CD14-positive monocyte (primary cell): Measurements from ENCODE around the gene ATP4A. TPM values are rescaled to one million over a fixed set of nuclear protein-coding genes. Genes with fewer than 3 reads are reported as not detected.
"Not testable (repeated sequence)": the region's sequence is repeated elsewhere in the genome, so short reads cannot be mapped to it uniquely, and the experiment has no call there.

Source experiments
- DNase-seq, 3 donors: peaks; one replicate each; pipeline ENCODE4 v3.0.0-alpha.2; 2011 to 2022
- H2AFZ ChIP-seq: 2 replicates; pipeline ENCODE4 v1.6.0; 2012; ENCODE audit warnings: mild to moderate bottlenecking, low read depth, low read length, inconsistent platforms; ENCODE audit not compliant: insufficient read depth, poor library complexity, severe bottlenecking
- H3K27ac ChIP-seq, 2 donors: 1 replicate in 1 of 2; 2 replicates in 1 of 2; pipeline ENCODE4 v1.5.1; 2012 to 2013; ENCODE audit warnings: low read length in 2 of 2, control low read depth in 1 of 2, inconsistent platforms in 1 of 2, low read depth in 1 of 2, mild to moderate bottlenecking in 1 of 2
- H3K27me3 ChIP-seq, 2 donors: one replicate each; pipeline versions ENCODE4 v1.6.0 to v1.6.1; 2011 to 2013; ENCODE audit warnings: low read length in 2 of 2; ENCODE audit not compliant: control insufficient read depth in 2 of 2, insufficient read depth in 2 of 2
- H3K36me3 ChIP-seq, 2 donors: replicated peaks in 1 of 2; 1 replicate in 1 of 2; 2 replicates in 1 of 2; pipeline versions ENCODE4 v1.5.1 to v1.6.1; 2012 to 2013; ENCODE audit warnings: low read length in 2 of 2, control low read depth in 1 of 2, inconsistent platforms in 1 of 2, mild to moderate bottlenecking in 1 of 2; ENCODE audit not compliant: insufficient read depth in 2 of 2, control insufficient read depth in 1 of 2
- H3K4me1 ChIP-seq, 2 donors: 1 replicate in 1 of 2; 2 replicates in 1 of 2; pipeline versions ENCODE4 v1.5.1 to v1.6.1; 2012 to 2013; ENCODE audit warnings: low read length in 2 of 2, control low read depth in 1 of 2, inconsistent platforms in 1 of 2, mild to moderate bottlenecking in 1 of 2, moderate library complexity in 1 of 2; ENCODE audit not compliant: insufficient read depth in 2 of 2, control insufficient read depth in 1 of 2
- H3K4me2 ChIP-seq: replicated peaks from 2 replicates; pipeline ENCODE3; 2012; ENCODE audit warnings: low read length, moderate library complexity, mild to moderate bottlenecking; ENCODE audit not compliant: poor library complexity, severe bottlenecking; ENCODE audit errors: extremely low read depth
- H3K4me3 ChIP-seq, 3 experiments: fragments of 200-600 bp in 1 of 3; sonication (generic) in 1 of 3; replicated peaks in 1 of 3; 1 replicate in 2 of 3; 2 replicates in 1 of 3; pipeline ENCODE4 v1.5.1; 2011 to 2013; ENCODE audit warnings: low read length in 3 of 3, mild to moderate bottlenecking in 3 of 3, control low read depth in 2 of 3, low read depth in 2 of 3, inconsistent platforms in 1 of 3, moderate library complexity in 1 of 3
- H3K79me2 ChIP-seq: 2 replicates; pipeline ENCODE4 v1.6.0; 2012; ENCODE audit warnings: mild to moderate bottlenecking, control low read depth, inconsistent platforms, low read length, moderate library complexity; ENCODE audit not compliant: insufficient read depth
- H3K9ac ChIP-seq: 2 replicates; pipeline ENCODE4 v1.6.0; 2017; ENCODE audit warnings: low read length, mild to moderate bottlenecking; ENCODE audit not compliant: insufficient read depth, poor library complexity, severe bottlenecking
- H3K9me3 ChIP-seq, 2 donors: replicated peaks in 1 of 2; 1 replicate in 1 of 2; 2 replicates in 1 of 2; pipeline versions ENCODE4 v1.5.1 to v1.6.1; 2012 to 2013; ENCODE audit warnings: low read length in 2 of 2, control low read depth in 1 of 2; ENCODE audit not compliant: control insufficient read depth in 1 of 2, insufficient read depth in 1 of 2
- H4K20me1 ChIP-seq: 2 replicates; pipeline ENCODE4 v1.6.0; 2012; ENCODE audit warnings: mild to moderate bottlenecking, low read length, control low read depth, moderate library complexity; ENCODE audit not compliant: insufficient read depth
- H3K27ac Mint-ChIP-seq, 7 donors: one replicate each; pipeline ENCODE4 v1.8.0; 2020; ENCODE audit warnings: mild to moderate bottlenecking in 7 of 7, mixed read lengths in 7 of 7, moderate library complexity in 6 of 7, inconsistent platforms in 2 of 7
- H3K27me3 Mint-ChIP-seq, 3 donors: one replicate each; pipeline ENCODE4 v1.8.0; 2021 to 2022; ENCODE audit warnings: low read depth in 3 of 3, mild to moderate bottlenecking in 3 of 3, mixed read lengths in 3 of 3, moderate library complexity in 3 of 3, inconsistent platforms in 1 of 3
- H3K36me3 Mint-ChIP-seq, 2 donors: one replicate each; pipeline ENCODE4 v1.8.0; 2020; ENCODE audit warnings: mixed read lengths in 2 of 2, inconsistent platforms in 1 of 2, mild to moderate bottlenecking in 1 of 2
- H3K4me1 Mint-ChIP-seq: one replicate; pipeline ENCODE4 v1.8.0; 2020; ENCODE audit warnings: mild to moderate bottlenecking, mixed read lengths
- H3K4me3 Mint-ChIP-seq, 2 donors: one replicate each; pipeline ENCODE4 v1.8.0; 2020; ENCODE audit warnings: mild to moderate bottlenecking in 2 of 2, mixed read lengths in 2 of 2, moderate library complexity in 1 of 2
- H3K9me3 Mint-ChIP-seq, 7 donors: one replicate each; pipeline ENCODE4 v1.8.0; 2020 to 2022; ENCODE audit warnings: mixed read lengths in 7 of 7, mild to moderate bottlenecking in 6 of 7, moderate library complexity in 6 of 7, inconsistent platforms in 2 of 7
- CTCF ChIP-seq: fragments of 200-600 bp; IDR thresholded peaks from one replicate; pipeline ENCODE4 v1.8.0; 2022; ENCODE audit warnings: antibody characterized with exemption, mild to moderate bottlenecking
- WGBS: methylation state at CpG from one replicate; pipeline ENCODE4 v1.1.5; 2013; ENCODE audit warnings: missing lambda C conversion rate; ENCODE audit not compliant: insufficient coverage; 5-methylcytosine and 5-hydroxymethylcytosine counted together
- intact Hi-C, 2 donors: fragments of 100-400 bp; cut with micrococcal nuclease; formaldehyde crosslinking; loops; one replicate each; pipeline versions ENCODE4 v1.15.0 to v1.15.1; 2023
- polyA plus RNA-seq, 3 donors: library from polyadenylated mRNA; depleted of rRNA in 1 of 3; unstranded in 2 of 3; stranded (reverse) in 1 of 3; fragments of 300-500 nt in 2 of 3; fragments of >200 nt in 1 of 3; fragmentation: Illumina TruSeq in 2 of 3; gene quantifications; 1 replicate in 2 of 3; 2 replicates in 1 of 3; pipeline ENCODE4 v1.2.3, GENCODE V29; 2012 to 2021

Gene ATP4A
- polyA plus RNA-seq, 3 donors, result not detected

DNA sequence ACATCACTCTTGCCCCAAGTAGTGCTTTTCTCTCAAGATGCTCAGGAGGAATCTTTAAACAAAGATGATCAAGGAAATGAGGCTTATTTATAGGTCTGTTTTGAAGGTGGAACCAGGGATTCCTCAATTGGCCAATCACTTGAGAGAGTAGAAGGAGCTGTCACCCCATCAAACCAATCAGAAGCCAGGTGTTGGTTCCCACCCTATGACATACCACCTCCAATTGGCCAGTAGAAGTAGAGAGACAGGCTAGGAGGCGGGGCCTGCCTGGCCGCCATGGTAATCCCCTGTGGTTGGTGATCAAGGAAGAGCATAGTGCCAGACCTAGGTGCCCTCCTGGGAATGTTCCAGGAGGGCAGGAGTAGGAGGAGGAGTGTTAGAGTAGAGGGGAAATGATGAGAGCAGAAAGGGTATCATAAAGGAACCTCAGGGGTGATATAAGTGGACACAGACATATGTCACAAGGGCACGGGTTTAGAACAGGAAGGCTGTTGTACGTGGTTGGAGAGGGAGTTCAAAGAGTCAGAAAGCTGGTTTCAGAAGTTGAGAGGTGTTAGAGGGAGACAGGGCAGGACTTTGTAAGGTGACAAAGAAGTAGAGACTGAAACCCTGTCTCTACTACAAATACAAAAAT lies 33.0 kb upstream of the ATP4A start:
- no peaks in the 10 kb centered on the region for H3K27me3 ChIP-seq
- H3K27ac Mint-ChIP-seq, result no peak overlapping the region
- H3K4me1 ChIP-seq, result no peaks in the 10 kb centered on the region
- no peak overlapping the region for H3K4me3 Mint-ChIP-seq
- H3K4me1 Mint-ChIP-seq, result no peaks in the 10 kb centered on the region
- intact Hi-C loops, result no loop called here
- H3K27ac ChIP-seq, result no peak overlapping the region
- no peaks in the 10 kb centered on the region for H4K20me1 ChIP-seq
- peak in 1 of 3 donors; percentile 34 for DNase-seq
- no peak overlapping the region for H2AFZ ChIP-seq
- TF ChIP-seq CTCF, result no peak
- H3K9ac ChIP-seq, result no peak overlapping the region
- no peaks in the 10 kb centered on the region for H3K36me3 Mint-ChIP-seq
- H3K9me3 Mint-ChIP-seq, result peaks cover 0 to 3% (median 0%) of the 10 kb centered on the region in 7 donors
- peaks cover 5 to 19% (median 11%) of the 10 kb centered on the region in 3 donors for H3K27me3 Mint-ChIP-seq
- 0% methylated on average over 1 of the region's 4 CpGs for WGBS
- H3K4me3 ChIP-seq, result no peak overlapping the region
- no peaks in the 10 kb centered on the region for H3K36me3 ChIP-seq
- no peak overlapping the region for H3K4me2 ChIP-seq
- H3K9me3 ChIP-seq, result no peaks in the 10 kb centered on the region
- H3K79me2 ChIP-seq, result no peaks in the 10 kb centered on the region

DNA sequence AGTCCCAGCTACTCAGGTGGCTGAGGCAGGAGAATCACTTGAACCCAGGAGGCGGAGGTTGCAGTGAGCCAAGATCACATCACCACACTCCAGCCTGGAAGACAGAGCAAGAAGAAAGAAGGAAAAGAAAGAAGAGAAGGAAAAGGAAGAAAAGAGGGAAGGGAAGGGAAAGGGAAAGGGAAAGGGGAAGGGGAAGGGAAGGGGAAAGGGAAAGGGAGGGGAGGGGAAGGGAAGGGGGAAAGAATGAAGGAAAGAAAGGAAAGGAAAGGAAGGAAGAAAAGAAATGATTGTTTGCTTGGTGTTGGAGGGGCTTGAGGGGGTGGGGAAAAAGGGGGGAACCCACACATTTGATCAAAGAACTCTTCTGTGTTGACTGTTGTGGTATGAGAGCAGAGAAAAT lies 32.5 kb upstream of the ATP4A start:
- peaks cover 6 to 19% (median 14%) of the 10 kb centered on the region in 3 donors for H3K27me3 Mint-ChIP-seq
- no peak overlapping the region for H2AFZ ChIP-seq
- WGBS, result no CpG with 5 or more reads among the region's 1 CpG
- no peaks in the 10 kb centered on the region for H3K4me1 Mint-ChIP-seq
- no peak overlapping the region for H3K27ac ChIP-seq
- H3K9me3 Mint-ChIP-seq, result peaks cover 0 to 3% (median 0%) of the 10 kb centered on the region in 7 donors
- no peak overlapping the region for H3K4me3 ChIP-seq
- DNase-seq, result no peak
- H4K20me1 ChIP-seq, result no peaks in the 10 kb centered on the region
- H3K4me1 ChIP-seq, result no peaks in the 10 kb centered on the region
- no peak overlapping the region for H3K27ac Mint-ChIP-seq
- H3K27me3 ChIP-seq, result no peaks in the 10 kb centered on the region
- H3K36me3 ChIP-seq, result no peaks in the 10 kb centered on the region
- no peak overlapping the region for H3K4me2 ChIP-seq
- H3K4me3 Mint-ChIP-seq, result no peak overlapping the region
- H3K36me3 Mint-ChIP-seq, result no peaks in the 10 kb centered on the region
- intact Hi-C loops, result no loop called here
- TF ChIP-seq CTCF, result no peak
- no peak overlapping the region for H3K9ac ChIP-seq
- H3K9me3 ChIP-seq, result no peaks in the 10 kb centered on the region
- H3K79me2 ChIP-seq, result no peaks in the 10 kb centered on the region

- H3K27ac ChIP-seq, H3K36me3 Mint-ChIP-seq, H3K79me2 ChIP-seq, H3K9ac ChIP-seq, H2AFZ ChIP-seq, H3K27ac Mint-ChIP-seq, DNase-seq, H3K9me3 ChIP-seq, H3K4me3 Mint-ChIP-seq, H3K9me3 Mint-ChIP-seq, H3K36me3 ChIP-seq, H3K27me3 ChIP-seq, H3K4me1 Mint-ChIP-seq, H3K4me2 ChIP-seq, H3K4me3 ChIP-seq, H4K20me1 ChIP-seq, H3K4me1 ChIP-seq, intact Hi-C loops: not testable (repeated sequence)
- 86% methylated on average over 2 of the region's 3 CpGs for WGBS
- H3K27me3 Mint-ChIP-seq, result peaks cover 6 to 16% (median 11%) of the 10 kb centered on the region in 3 donors
Measured at GRCh38 chr19:35595026-35595425, 31.6 kb upstream of the ATP4A start.
